K562 (cell line): ENCODE results near the gene BAK1.

Experiments used
- ATF2 ChIP-seq: sonication (generic); formaldehyde crosslinking; IDR thresholded peaks from 2 replicates; pipeline ENCODE4 v1.8.1; 2022; ENCODE audit warnings: missing genetic modification reagents
- REST ChIP-seq, 2 experiments: fragments of 450-650 bp; formaldehyde crosslinking in 1 of 2; IDR thresholded peaks; 2 replicates each; pipeline versions ENCODE4 v1.4.0 to v1.6.1; 2014 to 2020; ENCODE audit warnings: mild to moderate bottlenecking in 2 of 2, borderline replicate concordance in 1 of 2, low read depth in 1 of 2
- TAF1 ChIP-seq: IDR thresholded peaks from 2 replicates; pipeline ENCODE4 v1.6.1; 2011; ENCODE audit warnings: mild to moderate bottlenecking, low read length, moderate library complexity; ENCODE audit not compliant: insufficient read depth, control insufficient read depth, severe bottlenecking; ENCODE audit errors: extremely low read depth
- ZNF174 ChIP-seq: fragments of 250-450 bp; sonication (Bioruptor Pico); IDR thresholded peaks from 2 replicates; pipeline ENCODE4 v1.4.0; 2020; ENCODE audit warnings: mild to moderate bottlenecking
- TF ChIP-seq, protein P1 (sequence below): fragments of 200-800 bp; sonication (Bioruptor generic); IDR thresholded peaks from 2 replicates; pipeline ENCODE4 v1.6.1; 2016; ENCODE audit warnings: missing genetic modification characterization, missing compliant biosample characterization
- TF ChIP-seq, protein P2 (sequence below), 3 experiments: IDR thresholded peaks in 2 of 3; conservative IDR thresholded peaks in 1 of 3; 2 replicates each; pipeline ENCODE4 v1.5.1; 2011 to 2012; ENCODE audit warnings: low read length in 3 of 3, mild to moderate bottlenecking in 3 of 3, control low read depth in 2 of 3, improper control_type of control experiment in 1 of 3, inconsistent platforms in 1 of 3, low read depth in 1 of 3, mixed read lengths in 1 of 3, moderate library complexity in 1 of 3; ENCODE audit not compliant: insufficient read depth in 2 of 3
- TF ChIP-seq, protein P3 (sequence below), 2 experiments: fragments of 450-650 bp in 1 of 2; sonication (generic) in 1 of 2; formaldehyde crosslinking; conservative IDR thresholded peaks; 2 replicates each; pipeline versions ENCODE4 v1.4.0 to v1.8.1; 2020 to 2022; ENCODE audit warnings: mild to moderate bottlenecking in 1 of 2, missing genetic modification reagents in 1 of 2

DNA sequence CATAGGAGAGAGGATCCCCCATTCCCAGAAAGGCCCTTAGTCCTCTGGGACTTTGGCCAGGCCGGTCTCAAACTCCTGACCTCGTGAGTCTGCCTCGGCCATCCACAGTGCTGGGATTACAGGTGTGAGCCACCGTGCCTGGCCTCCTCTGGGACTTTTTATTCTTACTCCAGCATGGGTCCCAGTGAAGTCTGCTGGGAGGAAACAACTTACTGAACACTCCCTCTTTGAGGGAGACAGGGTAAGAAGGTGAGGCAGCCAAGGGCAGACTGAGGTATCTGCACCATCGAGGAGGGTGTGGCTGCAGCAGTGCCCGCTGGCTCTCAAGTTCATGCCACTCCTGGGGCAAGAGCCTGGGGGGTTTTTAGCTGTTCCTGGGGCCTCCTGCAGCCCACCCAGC lies 2.4 kb downstream of the BAK1 start:
- no peak for TF ChIP-seq REST (IDR thresholded peaks at IDR 0.05; ENCODE audit: borderline replicate concordance)
- no peak for TF ChIP-seq REST (CRISPR knock-in tag; IDR thresholded peaks at IDR 0.05; ENCODE audit: low read depth)
- no peak for TF ChIP-seq ZNF174 (CRISPR knock-in tag)
- no peak for TF ChIP-seq TAF1
- TF ChIP-seq ATF2 (CRISPR knock-in tag): no peak
- TF ChIP-seq, protein P1, sequence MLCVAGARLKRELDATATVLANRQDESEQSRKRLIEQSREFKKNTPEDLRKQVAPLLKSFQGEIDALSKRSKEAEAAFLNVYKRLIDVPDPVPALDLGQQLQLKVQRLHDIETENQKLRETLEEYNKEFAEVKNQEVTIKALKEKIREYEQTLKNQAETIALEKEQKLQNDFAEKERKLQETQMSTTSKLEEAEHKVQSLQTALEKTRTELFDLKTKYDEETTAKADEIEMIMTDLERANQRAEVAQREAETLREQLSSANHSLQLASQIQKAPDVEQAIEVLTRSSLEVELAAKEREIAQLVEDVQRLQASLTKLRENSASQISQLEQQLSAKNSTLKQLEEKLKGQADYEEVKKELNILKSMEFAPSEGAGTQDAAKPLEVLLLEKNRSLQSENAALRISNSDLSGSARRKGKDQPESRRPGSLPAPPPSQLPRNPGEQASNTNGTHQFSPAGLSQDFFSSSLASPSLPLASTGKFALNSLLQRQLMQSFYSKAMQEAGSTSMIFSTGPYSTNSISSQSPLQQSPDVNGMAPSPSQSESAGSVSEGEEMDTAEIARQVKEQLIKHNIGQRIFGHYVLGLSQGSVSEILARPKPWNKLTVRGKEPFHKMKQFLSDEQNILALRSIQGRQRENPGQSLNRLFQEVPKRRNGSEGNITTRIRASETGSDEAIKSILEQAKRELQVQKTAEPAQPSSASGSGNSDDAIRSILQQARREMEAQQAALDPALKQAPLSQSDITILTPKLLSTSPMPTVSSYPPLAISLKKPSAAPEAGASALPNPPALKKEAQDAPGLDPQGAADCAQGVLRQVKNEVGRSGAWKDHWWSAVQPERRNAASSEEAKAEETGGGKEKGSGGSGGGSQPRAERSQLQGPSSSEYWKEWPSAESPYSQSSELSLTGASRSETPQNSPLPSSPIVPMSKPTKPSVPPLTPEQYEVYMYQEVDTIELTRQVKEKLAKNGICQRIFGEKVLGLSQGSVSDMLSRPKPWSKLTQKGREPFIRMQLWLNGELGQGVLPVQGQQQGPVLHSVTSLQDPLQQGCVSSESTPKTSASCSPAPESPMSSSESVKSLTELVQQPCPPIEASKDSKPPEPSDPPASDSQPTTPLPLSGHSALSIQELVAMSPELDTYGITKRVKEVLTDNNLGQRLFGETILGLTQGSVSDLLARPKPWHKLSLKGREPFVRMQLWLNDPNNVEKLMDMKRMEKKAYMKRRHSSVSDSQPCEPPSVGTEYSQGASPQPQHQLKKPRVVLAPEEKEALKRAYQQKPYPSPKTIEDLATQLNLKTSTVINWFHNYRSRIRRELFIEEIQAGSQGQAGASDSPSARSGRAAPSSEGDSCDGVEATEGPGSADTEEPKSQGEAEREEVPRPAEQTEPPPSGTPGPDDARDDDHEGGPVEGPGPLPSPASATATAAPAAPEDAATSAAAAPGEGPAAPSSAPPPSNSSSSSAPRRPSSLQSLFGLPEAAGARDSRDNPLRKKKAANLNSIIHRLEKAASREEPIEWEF (CRISPR knock-in tag): no peak
- TF ChIP-seq, protein P2, sequence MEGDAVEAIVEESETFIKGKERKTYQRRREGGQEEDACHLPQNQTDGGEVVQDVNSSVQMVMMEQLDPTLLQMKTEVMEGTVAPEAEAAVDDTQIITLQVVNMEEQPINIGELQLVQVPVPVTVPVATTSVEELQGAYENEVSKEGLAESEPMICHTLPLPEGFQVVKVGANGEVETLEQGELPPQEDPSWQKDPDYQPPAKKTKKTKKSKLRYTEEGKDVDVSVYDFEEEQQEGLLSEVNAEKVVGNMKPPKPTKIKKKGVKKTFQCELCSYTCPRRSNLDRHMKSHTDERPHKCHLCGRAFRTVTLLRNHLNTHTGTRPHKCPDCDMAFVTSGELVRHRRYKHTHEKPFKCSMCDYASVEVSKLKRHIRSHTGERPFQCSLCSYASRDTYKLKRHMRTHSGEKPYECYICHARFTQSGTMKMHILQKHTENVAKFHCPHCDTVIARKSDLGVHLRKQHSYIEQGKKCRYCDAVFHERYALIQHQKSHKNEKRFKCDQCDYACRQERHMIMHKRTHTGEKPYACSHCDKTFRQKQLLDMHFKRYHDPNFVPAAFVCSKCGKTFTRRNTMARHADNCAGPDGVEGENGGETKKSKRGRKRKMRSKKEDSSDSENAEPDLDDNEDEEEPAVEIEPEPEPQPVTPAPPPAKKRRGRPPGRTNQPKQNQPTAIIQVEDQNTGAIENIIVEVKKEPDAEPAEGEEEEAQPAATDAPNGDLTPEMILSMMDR (IDR thresholded peaks at IDR 0.05 in 2 of 3, conservative IDR thresholded peaks at IDR 0.05 in 1 of 3; ENCODE audit: insufficient read depth in 2 of 3, low read depth in 1 of 3, low read length in 3 of 3): no peak
- TF ChIP-seq, protein P3, sequence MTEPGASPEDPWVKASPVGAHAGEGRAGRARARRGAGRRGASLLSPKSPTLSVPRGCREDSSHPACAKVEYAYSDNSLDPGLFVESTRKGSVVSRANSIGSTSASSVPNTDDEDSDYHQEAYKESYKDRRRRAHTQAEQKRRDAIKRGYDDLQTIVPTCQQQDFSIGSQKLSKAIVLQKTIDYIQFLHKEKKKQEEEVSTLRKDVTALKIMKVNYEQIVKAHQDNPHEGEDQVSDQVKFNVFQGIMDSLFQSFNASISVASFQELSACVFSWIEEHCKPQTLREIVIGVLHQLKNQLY (CRISPR knock-in tag; conservative IDR thresholded peaks at IDR 0.05): no peak
